Measurements from ENCODE around the gene KCNJ6.
"Not testable (repeated sequence)": the region's sequence is repeated elsewhere in the genome, so short reads cannot be mapped to it uniquely, and the experiment has no call there.

The KCNJ6 gene

GRCh38 chr21:37683396-37684114 is 232.7 kb downstream of the KCNJ6 start:
- no peak for DNase-seq (ENCODE audit: low read depth)

GRCh38 chr21:37682966-37683365 is 233.3 kb downstream of the KCNJ6 start:
- no peak for DNase-seq (ENCODE audit: low read depth)

GRCh38 chr21:37677006-37677405 is 239.3 kb downstream of the KCNJ6 start:
- DNase-seq (ENCODE audit: low read depth) = no peak

GRCh38 chr21:37675202-37675801 is 241.0 kb downstream of the KCNJ6 start:
- no peak for DNase-seq (ENCODE audit: low read depth)

GRCh38 chr21:37673801-37674575 is 242.3 kb downstream of the KCNJ6 start:
- DNase-seq (ENCODE audit: low read depth) = no peak

GRCh38 chr21:37671381-37671780 is 244.9 kb downstream of the KCNJ6 start:
- no peak for DNase-seq (ENCODE audit: low read depth)

GRCh38 chr21:37670883-37671282 is 245.4 kb downstream of the KCNJ6 start:
- DNase-seq (ENCODE audit: low read depth) = no peak

GRCh38 chr21:37669249-37669648 is 247.0 kb downstream of the KCNJ6 start:
- DNase-seq (ENCODE audit: low read depth) = no peak

- no peak for DNase-seq (ENCODE audit: low read depth)
Measured at GRCh38 chr21:37668462-37669239, 247.6 kb downstream of the KCNJ6 start.

GRCh38 chr21:37667380-37667779 is 248.9 kb downstream of the KCNJ6 start:
- DNase-seq (ENCODE audit: low read depth) = no peak

GRCh38 chr21:37665230-37666024 is 250.8 kb downstream of the KCNJ6 start:
- no peak for DNase-seq (ENCODE audit: low read depth)

- DNase-seq (ENCODE audit: low read depth) = not testable (repeated sequence)
Measured at GRCh38 chr21:37662227-37662626, 254.0 kb downstream of the KCNJ6 start.

- no peak for DNase-seq (ENCODE audit: low read depth)
Measured at GRCh38 chr21:37660709-37661108, 255.5 kb downstream of the KCNJ6 start.

- DNase-seq (ENCODE audit: low read depth) = no peak
Measured at GRCh38 chr21:37659874-37660273, 256.4 kb downstream of the KCNJ6 start.

GRCh38 chr21:37658817-37659458 is 257.3 kb downstream of the KCNJ6 start:
- DNase-seq (ENCODE audit: low read depth) = no peak

GRCh38 chr21:37658121-37658816 is 258.0 kb downstream of the KCNJ6 start:
- DNase-seq (ENCODE audit: low read depth) = no peak

GRCh38 chr21:37656899-37657298 is 259.4 kb downstream of the KCNJ6 start:
- no peak for DNase-seq (ENCODE audit: low read depth)

GRCh38 chr21:37655611-37656300 is 260.5 kb downstream of the KCNJ6 start:
- no peak for DNase-seq (ENCODE audit: low read depth)

GRCh38 chr21:37654596-37654995 is 261.7 kb downstream of the KCNJ6 start:
- DNase-seq (ENCODE audit: low read depth) = no peak

GRCh38 chr21:37653201-37653600 is 263.1 kb downstream of the KCNJ6 start:
- no peak for DNase-seq (ENCODE audit: low read depth)

Data from HS-27A (cell line).